Globus pallidus (tissue), 1 donor: ENCODE results near the gene EIF4E3.

Experiments
- DNase-seq: peaks from one replicate; pipeline ENCODE4 v3.0.0-alpha.2; 2015; ENCODE audit warnings: low spot score

Gene EIF4E3

GRCh38 chr3:71689291-71689690 lies 35.9 kb downstream of the EIF4E3 start:
- no peak for DNase-seq

- no peak for DNase-seq
Observed at GRCh38 chr3:71688121-71688520, 37.1 kb downstream of the EIF4E3 start.

- DNase-seq: no peak
Observed at GRCh38 chr3:71685686-71686085, 39.5 kb downstream of the EIF4E3 start.

- no peak for DNase-seq
Observed at GRCh38 chr3:71684757-71685386, 40.3 kb downstream of the EIF4E3 start.

DNA sequence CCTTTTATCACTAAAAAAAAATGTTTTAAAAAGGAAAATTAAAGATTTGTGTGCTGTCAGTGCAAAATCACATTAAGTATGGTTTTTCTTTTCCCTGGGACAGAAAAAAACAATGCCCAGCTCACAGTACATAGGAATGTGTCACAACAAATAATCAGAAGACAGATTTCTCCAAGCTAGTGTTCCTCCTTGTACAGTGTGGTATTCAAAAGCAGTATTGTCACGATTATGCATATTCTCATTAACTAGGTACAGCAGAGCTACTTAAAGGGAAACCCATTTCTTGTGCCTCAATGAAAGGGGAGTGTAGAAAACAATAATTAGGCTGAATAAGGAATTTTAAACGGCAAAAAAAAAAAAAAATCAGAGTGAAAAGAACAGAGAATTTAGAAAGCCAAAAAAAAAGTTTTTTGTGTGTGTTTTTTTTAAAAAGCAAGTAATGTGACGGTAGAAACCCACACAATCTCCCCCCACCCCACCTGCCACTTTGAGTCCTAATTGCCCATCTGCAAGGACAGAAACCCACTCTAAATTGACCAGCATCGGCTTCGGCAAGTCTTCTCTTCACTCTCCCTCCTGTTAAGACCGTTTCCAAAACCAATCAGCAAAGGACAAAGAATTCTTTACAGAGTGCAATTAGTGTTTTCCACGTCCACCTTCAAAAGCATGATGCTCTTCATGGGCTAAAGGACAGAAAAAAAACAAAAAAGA lies 41.0 kb downstream of the EIF4E3 start:
- DNase-seq: no peak

DNA sequence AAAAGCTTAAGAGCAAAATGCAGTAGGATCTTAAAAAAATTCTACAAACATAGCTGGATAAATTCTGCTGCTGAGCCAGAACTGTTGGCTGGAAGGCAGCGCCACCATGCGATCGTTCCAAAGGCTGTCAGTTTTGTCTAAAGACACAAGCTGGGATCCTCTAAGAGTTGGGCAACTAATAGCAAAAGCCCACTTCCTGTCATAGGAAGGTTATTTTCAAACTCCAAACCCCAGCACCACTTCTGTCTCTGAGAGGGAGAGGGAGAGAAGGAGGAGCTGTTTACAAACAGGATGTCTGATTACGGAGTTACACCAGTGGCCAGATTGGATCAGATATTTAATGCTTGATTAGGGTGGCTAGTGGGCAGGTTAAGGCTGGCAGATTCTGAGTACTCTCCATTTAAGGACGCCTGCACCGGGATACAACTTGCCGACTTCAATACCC lies 44.0 kb downstream of the EIF4E3 start:
- DNase-seq: peak; percentile 67

DNA sequence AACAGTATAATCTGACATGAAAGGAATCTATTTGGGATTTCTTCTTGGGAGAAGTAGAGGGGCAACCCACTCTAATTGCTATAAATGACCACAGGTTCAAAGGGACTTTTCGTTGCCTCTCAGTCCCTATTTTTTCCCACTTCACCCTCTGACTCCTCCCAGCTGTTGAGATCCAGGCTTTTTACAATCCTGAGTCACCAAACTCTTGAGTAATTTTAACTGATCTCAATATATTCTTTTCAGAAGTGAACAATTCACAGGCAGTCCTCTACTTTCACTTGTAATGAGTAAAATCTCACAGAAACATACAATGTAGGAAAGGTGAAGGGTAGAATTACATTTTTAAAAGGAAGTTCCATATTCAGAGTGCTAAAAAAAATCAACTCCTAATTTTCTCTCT lies 44.6 kb downstream of the EIF4E3 start:
- no peak for DNase-seq

GRCh38 chr3:71676931-71677330 lies 48.3 kb downstream of the EIF4E3 start:
- no peak for DNase-seq

- DNase-seq: no peak
Observed at GRCh38 chr3:71673486-71673885, 51.7 kb downstream of the EIF4E3 start.

GRCh38 chr3:71672807-71673206 lies 52.4 kb downstream of the EIF4E3 start:
- no peak for DNase-seq

DNA sequence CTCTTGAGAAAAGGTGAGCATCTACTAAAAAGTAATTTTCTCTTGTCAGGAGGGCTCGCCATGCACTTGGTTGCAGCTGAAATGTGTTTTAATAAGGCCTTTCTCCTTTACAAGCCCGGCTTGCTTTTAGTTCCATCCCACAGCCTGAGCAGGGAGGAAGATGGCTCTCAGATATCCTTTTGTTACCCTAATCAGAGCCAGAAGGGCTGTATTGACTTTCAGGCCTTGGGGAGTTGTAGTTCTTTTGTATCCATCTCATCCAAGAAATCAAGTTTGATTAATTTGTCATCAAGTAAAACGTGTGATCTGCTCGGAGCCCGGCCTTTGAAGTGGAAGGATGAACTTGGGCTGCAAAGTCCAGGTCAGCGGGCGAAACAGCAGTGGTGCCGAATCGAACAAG lies 52.9 kb downstream of the EIF4E3 start:
- DNase-seq: no peak

DNA sequence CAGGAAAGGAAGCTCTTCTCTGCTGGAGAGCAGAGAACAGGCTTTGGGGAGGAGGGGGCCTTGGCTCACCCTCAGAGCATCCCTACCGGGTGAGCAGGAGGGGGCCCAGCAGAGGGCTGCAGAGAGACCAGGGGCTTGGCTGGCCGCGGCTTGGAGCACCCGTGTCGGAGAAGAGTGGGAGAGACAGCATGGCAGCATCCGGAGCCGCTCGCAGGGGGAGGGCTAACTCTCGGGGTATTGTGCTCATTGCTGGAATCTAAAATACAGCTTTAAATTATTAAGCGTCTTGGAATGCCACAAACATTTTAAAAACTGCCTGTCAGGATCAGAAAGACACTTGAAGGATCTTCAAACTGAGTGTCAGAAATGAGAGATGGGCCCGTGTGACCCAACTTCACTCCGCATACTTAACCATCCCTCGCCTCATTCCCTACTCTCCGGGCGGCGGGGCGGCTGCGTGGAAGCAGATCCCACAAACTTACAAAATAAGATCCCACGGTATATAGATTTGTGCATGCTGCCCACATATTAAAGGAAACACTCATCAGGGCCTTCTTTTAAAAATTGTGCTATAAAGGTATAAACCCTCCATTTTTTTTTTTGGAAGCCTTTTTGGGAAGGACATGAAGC lies 53.9 kb downstream of the EIF4E3 start:
- DNase-seq: no peak

DNA sequence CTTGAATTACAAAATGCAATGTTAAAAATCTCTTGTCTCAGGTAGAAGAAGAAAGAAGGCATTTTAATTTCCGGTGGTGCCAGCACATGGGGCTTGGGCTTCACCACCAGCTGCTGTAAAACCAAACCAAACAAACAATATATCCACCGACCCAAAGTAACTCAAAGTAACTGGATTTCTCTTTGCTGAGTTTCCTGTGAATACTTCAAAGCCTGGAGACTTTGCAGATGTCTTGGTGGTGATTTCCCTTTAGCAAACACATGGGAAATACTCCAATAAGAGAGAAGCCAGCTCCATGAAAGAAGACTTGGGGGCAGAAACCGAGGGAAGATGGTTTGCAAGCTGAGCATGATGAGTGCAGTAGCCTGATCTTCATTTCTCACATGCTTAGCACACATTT lies 62.6 kb downstream of the EIF4E3 start:
- DNase-seq: no peak

DNA sequence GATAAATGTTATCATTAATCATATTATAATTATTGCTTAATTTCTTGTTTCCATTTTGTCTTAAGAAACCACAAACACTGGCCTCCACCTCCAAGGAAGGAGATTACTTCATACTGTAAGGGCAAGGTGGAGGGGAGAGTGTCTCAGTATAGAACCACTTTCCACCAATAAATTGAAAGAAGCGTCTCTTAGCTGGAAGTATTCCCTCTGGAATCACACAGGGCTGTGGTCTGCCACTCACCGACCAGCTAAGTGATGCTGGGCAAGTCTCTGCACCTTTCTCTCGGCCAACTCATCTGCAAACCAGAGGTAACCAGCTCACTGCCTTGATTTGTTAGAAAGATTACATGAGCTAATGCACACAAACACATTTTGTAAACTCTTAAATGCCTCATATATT lies 63.1 kb downstream of the EIF4E3 start:
- DNase-seq: no peak

- DNase-seq: no peak
Observed at GRCh38 chr3:71659864-71660591, 65.2 kb downstream of the EIF4E3 start.

DNA sequence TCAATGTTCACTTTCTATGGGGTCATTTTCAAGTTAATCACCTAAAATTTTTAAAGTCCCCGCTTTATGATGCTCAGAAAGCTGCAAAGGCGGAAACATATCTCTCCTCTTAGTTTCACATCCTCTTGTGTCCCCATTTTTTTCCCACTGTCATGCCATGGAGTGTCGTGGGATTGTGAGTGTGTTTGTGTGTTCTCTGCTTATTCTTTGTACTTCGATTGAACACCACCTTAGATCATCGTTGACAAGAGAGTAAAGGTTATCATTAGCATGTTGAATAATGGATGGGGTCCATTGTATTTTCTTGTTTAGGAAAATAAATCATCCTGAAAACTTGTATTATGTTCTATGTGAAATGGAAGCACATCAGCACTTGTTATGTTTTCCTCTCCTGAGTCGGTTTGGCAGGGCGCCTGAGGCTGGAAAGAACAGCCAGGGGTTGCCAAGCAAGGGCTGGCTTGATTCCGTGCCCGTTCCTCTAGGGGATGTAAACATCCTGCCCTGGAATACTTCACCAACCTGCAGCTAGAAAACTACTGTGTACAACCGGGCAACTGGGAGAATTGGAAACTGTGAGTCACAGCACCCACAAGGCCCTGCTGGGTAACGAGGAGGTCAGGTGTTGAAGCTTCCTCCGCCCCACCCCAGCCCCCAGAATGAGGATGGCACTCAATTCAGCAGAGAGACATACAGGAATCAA lies 67.2 kb downstream of the EIF4E3 start:
- DNase-seq: no peak

GRCh38 chr3:71655061-71655460 lies 70.1 kb downstream of the EIF4E3 start:
- DNase-seq: no peak

DNA sequence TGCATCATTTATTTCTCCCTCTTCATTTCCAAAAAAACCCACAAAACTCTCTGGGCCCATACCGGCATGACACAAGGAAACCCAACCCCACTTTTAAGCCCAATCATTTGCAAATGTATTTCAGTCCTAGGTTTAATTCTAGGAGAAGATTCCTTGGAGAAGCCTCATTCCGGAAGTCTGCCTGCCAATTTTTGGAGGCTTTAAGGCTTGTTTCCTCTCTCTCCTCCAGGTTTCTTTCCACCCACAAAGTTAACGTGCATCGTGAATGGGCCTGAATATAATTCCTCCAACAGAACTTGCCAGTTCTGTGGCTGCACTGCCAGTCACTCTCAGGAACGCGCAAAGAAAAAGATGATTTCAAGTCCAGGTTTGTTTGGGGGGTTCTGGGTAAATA lies 71.8 kb downstream of the EIF4E3 start:
- no peak for DNase-seq

DNA sequence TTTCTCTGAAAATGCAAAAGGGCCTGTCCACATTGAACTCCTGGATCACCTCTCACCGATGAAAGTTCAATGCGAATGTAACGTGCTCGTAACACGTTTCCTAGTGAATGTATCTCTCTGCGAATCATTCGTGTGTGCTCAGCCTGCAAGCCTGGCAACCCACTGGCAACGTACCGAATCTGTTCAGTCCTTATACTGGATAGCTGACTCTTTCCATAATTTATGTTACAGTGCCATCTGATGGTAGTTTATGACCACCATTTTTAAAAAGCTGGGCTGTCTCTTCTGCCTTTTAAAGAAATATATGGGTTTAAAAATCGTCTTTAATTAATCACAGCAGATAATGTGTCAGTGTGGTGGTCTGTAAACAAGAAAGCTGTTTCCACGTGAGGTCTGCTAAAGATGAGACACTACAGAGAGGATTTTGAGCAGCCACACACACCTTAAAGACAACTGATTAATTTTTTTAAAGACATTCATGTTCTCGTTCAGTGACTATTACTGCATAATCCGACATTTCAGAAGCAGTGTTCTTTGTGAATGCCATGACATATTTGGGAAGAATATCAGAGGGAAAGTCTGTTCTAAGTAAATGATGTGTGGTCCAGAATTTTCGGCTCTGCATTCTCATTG lies 72.3 kb downstream of the EIF4E3 start:
- DNase-seq: peak; percentile 78

GRCh38 chr3:71651625-71652024 lies 73.6 kb downstream of the EIF4E3 start:
- DNase-seq: no peak

- no peak for DNase-seq
Observed at GRCh38 chr3:71650372-71650771, 74.8 kb downstream of the EIF4E3 start.

GRCh38 chr3:71649757-71650156 lies 75.4 kb downstream of the EIF4E3 start:
- no peak for DNase-seq
